Dedifferentiated amniotic fluid mesenchymal stem cell (primary cell): Measurements from ENCODE around the gene FOXP4.
A peak's percentile ranks its signal among the peaks of the same experiment; 100 is the strongest.

Source experiments
- DNase-seq: peaks from one replicate; pipeline ENCODE4 v3.0.0-alpha.2; 2016; ENCODE audit errors: extremely low spot score

The FOXP4 gene, protein sequence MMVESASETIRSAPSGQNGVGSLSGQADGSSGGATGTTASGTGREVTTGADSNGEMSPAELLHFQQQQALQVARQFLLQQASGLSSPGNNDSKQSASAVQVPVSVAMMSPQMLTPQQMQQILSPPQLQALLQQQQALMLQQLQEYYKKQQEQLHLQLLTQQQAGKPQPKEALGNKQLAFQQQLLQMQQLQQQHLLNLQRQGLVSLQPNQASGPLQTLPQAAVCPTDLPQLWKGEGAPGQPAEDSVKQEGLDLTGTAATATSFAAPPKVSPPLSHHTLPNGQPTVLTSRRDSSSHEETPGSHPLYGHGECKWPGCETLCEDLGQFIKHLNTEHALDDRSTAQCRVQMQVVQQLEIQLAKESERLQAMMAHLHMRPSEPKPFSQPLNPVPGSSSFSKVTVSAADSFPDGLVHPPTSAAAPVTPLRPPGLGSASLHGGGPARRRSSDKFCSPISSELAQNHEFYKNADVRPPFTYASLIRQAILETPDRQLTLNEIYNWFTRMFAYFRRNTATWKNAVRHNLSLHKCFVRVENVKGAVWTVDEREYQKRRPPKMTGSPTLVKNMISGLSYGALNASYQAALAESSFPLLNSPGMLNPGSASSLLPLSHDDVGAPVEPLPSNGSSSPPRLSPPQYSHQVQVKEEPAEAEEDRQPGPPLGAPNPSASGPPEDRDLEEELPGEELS

DNA sequence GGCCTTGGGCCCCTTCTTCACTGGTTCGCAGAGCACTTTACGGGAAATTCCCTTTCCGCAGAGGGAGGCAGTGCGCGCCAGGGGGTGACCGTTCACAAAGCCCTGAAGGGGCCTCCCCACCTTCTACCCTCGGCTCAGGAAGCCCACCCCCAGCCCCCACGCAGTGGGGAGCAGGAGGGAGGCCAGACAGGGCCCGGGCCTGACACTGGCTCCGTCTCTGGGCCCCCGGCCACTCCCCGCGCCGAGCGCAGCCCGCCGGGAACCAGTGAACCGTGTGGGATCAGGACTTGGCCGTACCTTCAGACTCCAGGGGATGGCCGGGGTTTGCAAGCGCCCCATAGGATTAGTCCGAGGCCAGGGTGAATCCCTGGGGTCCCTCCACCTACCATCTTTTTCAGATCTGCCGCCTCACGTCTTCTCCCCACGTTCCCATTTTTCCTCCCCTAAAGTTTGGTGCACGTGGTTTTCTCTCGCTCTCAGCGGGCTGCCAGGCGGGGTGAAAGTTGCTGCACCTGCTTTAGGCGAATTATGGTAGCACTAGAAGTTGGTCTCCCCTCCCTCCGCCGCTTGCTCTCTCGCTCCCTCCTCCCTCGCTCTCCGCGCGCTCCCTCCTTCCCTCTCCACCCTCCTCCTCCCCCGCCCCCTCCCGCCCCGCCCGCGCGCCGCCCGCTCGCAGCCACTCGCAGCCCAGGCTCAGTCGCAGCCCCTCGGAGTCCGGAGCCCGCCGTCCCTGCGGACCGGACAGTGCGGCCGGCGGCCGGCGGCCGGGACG is at the start of gene FOXP4:
FOXP4 (plus strand) TSS at position 679 of the 772 bp plus-strand sequence. CDS start 19,380 bp downstream, outside the sequence.
- DNase-seq, result peak; percentile 87

DNA sequence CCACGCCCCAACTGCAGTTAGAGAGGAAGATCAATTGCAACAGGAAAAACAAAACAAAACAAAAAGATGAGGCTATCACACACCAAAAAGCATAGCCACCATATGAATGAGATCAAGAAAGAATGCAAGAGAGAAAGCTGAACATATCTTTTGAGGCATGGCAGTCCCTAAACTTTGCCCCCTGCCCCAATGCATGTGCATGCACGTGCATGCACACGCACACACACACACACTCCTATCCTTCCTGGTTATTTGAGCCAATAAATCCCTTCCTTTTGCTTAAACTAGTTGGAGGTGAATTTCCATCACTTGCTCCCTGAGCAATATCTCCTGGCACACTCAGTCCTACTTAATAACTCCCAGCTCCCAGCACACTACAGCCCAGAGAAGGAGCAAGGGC is 48.6 kb upstream of the FOXP4 start:
- DNase-seq, result no peak

DNA sequence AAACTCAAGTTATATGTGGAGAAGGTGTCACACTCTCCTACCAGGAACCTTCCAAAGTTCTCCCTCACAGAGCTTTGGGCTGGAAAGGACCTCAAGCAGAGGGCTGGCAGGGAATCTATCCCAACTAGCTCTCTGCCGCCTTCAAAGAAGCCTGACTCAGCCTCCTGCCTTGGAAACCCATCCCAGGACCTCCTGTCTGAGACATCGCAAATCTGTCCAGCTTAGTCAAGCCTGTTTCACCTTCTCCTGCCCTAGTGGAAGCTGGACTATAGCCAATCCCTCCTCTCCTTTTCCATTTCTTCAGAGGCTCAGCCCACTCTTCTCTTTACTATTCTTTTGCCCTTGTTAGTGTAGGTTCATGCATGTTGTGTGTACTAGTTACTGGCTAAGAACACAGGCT is 48.2 kb upstream of the FOXP4 start:
- DNase-seq, result no peak

DNA sequence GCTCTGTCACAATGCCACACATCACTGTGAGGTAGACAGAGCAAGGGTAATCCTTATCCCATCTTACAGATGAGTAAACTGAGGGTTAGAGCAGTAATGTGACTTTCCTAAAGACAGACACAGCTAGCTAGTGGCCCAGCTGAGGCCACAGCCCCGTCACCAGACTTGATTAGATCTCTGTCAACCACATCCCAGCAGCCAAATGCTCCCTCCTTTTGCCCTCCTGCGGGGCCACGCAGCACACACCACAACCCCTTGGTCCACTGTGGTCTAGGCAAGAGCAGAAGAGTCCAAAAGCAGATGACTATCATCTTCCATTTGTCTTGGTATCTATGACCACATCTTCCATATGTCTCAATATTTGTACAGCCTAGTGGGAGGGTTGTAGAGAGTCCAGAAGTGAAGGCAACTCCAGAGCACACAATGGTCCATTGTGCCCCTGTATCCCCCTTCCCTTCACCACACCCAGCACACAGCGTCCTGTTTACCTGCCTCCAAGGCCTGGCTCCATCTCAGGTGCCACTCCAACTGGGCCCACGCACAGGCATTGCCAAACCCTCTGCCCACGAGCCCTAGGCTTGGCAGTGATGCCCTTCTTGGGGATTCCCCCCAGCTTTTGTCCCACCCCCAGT is 47.1 kb upstream of the FOXP4 start:
- DNase-seq, result no peak

DNA sequence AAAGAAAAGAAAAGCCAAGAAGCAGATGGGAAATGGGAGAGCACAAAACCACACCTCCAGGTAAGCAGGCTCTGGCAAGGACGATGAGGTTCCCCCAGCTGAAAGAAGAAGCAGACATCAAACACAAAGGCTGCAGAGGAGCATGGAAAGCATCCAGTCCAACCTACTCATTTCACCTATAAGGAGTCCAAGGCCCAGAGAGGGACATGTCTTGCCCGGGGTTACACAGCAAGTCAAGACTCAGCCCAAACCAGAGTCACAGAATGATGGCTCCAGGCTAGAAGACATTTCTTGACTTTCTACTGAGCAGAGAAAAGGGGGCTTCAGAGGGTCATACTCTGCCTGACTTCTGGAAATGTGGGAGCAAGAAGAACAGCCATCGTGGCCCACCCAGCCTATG is 45.6 kb upstream of the FOXP4 start:
- DNase-seq, result no peak

DNA sequence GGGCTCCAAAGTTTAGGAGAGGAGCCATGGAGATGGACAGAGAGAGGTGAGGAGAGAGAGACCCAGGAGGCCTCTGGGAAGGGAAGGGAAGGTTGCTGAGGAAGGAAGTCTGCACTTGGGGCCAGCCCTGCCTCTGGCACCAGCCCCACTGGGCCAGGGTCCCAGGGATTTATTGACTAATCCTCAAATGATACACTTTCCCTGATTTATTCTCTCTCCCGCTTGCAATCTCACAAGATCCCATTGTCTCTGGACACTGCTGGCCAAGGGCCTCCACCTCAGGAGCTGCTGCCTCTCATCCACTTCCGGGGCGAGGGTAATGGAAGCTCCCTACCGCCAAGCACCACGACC is 43.6 kb upstream of the FOXP4 start:
- no peak for DNase-seq

DNA sequence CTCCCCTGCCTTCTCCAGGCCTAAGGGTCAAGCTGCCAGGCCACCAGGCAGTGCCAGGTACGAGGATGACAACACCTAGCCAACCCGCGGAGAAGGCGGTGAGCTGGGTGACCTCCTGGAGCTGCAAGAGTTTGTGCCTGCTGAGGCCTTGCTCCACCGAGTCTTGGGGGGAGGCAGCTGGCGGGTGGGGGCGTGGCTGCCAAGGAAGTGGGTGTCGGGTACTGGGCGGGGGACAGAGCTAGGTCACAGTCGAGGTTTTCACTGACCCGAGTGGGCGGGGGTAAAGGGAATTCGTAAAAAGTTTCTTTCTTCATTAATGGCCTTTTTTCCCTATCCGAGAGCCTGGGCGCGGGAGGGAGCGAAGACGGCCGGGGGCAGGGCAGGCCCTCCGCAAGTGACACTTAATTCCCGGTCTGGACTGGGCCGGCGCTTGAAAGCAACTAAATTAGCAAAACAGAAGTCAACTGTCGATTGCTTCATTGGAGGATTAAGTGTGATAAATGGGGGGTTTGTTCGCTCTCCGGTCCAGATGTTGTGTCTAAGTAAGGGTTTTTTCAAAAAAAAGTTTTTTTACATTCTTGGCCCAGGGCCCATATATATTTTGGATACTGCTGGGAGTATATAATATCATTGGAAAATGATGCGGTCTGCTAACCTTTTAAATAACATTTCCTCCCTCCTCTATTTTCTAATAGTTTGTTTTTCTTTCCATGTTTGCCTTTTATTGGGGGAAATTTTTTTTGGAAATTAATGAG is 43.1 kb upstream of the FOXP4 start:
- no peak for DNase-seq

DNA sequence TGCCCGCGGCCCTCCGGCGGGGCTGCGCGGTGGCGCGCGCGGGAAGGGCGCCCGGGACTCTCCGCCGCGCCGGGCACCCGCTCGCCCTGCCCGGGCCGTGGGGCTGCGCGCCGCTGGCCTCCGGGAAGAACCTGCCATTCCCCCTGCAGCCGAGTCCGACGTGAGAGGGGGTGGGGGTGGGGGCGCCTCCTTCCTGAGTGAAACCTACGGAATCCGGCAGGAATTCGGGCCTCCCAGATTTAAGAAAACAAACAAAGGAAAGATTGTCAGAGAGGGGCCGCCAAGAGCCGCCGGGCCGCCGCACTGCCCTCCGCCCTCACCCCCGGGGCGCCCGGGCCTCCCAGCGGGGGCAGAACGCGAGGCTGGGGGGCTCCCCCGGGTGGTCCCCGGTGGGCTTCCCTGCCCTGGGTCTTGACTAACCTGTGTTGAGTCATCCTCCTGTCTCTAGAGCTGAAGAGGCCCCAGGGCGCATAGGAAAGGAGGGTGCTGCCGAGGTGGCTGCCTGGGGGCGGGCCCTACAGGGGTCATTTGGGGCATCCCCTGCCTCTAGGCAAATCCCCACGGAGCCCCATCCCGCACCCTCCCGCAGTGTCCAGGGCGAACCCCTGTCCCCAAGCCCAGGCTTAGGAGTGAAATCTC is 42.2 kb upstream of the FOXP4 start:
- DNase-seq, result no peak

DNA sequence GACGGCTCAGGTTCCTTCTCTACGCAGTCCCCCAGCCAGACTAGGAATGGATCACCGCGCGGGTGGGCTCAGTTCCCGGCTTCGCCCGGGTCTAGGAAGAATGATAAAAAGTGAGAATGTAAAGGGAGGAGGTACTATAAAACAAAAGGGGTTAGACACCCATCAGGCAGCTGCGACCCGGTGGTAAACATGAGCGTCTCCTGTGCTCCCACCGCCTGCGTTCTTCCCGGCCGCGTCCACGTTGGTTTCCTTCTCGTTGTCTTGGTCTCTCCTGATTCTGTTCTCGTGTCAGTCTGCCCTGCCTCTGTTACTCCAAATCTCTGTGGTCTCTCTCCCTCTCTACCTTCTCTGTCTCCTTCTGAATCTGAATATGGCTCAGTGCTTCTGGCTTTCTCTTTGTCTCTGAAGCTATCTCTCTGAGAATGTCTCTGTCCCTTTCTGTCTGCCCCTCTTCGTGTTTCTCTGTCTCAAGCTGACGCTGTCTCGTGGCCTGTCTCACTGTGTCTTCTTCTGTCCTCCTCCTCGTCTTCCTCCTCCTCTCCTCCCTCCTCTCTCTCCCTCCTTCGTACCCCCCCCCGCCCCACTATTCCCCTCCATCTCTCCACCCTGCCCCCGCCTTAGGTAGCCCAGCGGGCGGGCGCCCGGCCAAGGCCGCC is 41.6 kb upstream of the FOXP4 start:
- DNase-seq, result no peak

DNA sequence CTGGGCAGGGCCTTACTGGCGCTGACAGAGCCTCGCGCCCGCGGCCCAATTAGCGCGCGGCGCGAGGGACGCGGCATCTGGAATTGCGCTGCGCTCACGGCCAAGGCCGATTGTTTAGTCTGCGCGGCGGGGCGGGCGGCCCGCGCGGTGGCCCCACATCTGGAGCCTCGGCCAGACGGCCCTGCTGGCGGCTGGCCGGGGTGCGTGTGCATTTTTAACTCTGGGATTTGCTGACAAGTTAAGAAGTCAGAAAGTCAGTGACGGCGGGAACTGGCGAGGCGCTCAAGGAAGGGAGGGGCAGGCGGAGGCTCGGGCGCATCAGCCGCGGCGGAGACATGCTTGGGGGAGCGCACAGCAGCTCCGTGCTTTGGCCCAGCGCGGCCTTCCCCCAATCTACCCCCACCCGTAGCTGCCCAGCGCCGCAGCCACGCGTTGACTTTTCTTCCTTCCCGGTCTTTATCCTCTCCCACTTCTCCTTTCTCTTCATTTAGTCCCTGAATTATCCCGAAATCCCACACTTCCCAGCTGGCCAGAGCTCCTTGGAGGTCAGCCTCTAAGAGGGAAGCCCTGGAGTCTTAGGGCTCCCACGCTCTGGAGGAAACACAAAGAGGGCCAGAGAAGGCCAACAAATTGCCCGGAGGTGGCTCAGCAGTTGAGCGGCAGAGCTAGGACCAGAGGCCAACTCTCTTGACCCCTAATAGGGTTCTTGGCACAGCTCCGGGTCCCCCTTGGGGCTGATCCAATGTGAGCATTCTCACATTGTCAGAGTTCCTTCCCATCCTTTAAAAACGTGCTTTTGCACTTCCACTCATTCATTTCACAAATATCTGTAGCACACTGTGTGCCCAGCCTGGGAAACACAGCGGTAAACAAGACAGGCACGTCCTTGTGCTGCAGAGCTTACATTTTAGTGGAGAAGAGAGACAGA is 40.8 kb upstream of the FOXP4 start:
- peak; percentile 46 for DNase-seq

DNA sequence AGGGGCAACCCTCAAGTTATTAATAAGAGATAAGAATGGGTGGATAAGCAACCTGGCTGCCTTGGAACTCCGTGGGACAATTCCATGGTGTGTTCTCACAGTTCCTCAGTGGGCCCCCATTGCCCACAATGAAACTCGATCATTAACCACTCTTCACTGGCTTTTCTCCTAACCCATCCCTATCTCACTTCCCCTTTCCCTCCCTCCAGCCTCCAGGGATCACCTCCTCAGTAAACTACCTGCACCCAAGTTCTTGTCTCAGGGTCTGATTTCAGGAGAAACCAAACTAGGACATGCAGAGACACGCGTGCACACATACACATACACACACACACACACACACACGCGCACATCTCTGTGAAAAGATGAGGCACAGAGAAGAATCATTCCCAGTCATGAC is 37.7 kb upstream of the FOXP4 start:
- no peak for DNase-seq

DNA sequence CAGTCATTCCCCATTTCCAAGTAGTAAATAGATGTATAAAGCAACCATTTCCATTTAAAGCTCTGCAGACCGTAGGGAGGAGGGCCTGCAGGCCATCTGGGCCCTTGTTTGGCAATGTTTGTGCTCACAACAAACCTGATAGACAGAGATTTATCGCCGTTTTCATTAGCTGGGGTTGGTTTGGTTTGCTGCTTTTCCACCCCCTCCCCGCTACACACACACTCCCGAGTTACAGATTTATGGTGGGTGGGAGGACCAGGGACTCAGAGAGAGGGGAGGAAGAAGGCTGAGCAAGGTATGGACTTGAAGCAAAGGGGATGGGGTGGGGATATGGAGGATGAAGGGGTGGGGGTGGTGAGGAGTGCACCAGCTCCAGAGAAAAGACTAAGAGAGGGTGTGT is 36.6 kb upstream of the FOXP4 start:
- no peak for DNase-seq

DNA sequence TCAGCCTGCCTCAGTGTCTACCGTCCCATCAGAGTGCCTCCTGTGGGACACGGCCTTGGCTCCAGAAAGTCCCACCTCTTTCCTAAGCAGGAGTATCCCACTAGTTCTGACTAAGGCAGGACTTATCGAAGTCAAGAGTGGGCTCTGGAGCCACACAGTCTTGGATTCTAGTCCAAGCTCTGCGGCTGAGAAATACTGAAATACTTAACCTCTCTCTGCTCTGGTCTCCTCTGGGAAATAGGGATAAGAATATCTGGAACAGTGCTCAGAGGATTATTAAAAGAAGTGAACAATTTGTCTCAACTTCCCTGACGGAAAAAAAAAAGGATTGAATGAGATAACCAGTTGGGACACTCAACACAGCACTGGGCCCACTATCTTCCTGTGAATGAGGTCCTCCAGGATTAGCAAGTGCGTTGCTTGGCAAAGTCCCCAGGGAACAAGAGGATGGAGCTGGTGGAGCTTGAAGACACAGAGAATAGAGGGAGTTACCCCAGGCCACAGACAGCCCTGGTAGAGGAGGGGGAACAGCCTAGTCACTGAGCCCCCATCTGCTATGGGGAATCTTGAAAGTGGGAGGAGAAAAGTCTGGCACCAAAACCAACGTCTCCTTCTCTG is 34.6 kb upstream of the FOXP4 start:
- no peak for DNase-seq

DNA sequence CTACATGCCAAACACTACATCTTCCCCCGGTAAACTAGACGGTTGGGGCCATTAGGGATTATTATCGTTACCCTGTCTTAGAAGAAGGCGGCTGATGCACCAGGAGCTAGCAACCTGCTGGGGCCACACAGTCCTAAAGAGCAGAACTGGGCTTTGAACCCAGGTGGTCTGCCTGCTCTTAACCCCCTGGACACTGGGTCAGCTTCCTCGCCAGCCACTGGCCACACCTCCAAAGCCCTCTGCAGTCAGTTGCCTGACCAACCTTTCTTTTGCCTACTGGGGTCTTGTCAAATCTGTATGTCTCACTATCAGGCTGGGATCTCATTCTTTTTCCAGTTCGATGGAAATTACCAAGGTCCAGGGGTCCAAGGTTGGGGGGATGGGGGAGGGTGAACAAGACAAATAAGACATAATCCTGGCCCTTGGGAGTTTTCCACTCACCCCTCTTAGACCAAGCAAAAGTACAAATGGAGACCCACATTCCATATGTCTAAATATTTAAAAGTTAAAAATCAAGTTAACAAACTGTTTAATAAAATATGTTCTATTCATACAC is 34.0 kb upstream of the FOXP4 start:
- no peak for DNase-seq

DNA sequence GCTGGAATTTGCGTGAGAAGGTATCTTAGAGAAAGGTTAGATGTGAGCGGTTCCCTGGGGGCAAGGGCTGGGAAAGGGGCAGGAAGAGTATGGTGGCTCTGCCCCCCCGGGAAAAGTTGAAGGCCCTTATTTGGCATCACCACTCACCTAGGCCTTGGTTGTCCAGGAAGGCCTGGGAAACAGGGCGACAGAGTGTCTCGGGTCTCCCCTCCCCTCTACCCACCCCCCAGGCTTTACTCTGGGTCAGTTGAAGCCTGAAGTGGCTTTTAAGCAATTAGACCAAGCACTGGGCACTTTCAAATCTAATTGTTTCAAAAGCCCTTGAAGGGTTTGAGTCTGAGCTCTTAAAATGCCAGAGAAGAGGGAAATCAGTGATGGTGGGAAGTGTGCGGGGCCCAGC is 30.2 kb upstream of the FOXP4 start:
- no peak for DNase-seq

DNA sequence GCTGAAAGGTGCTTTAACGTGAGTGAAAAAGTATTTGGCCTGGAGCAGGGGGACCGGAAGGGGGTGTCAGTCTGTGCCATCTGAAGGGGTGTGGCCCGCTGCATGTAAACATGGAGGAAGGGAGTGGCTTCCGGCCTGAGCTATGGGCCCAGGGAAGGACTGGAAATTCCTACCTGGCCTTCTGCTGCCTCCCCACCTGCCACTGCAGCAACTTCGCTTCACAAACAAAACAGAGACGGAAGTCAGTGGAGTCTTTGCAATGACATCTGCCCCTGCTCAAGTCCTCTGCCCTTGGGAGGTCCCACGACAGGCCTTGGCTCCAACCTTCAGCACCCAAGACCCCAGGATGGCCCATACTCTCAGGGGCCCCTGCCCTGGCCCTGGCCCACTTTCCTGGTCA is 28.1 kb upstream of the FOXP4 start:
- DNase-seq, result no peak

DNA sequence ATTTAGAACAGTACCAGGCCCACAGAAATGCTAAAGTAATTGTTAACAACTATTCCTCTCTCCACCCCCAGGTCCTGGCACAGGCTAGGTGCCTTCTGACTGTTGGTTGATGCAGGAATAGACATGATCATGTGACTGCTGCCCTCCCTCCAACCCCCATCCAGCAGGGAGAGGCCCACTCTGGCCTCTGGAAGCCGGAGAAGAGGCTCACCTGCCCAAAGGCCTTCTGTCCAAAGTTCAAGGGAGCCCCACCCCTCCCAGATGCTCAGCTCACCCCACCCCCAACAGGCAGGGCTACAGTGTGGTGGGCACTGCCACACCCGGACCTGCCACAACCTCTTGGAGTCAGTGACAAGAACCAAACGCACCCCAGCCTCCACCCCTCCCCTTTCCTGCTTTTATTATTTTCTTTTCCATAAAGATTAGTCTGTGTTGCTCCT is 26.9 kb upstream of the FOXP4 start:
- no peak for DNase-seq
